Sigmoid colon (tissue), 7 donors: Measurements from ENCODE around the gene OTP. TPM values are rescaled to one million over a fixed set of nuclear protein-coding genes. Genes with fewer than 3 reads are reported as not detected.

Source experiments
- DNase-seq: peaks from one replicate; pipeline ENCODE4 v3.0.0-alpha.2; 2019
- H3K27ac ChIP-seq, 4 donors: fragments of 200-600 bp; sonication (generic); one replicate each; pipeline ENCODE4 v1.5.1; 2016 to 2019; ENCODE audit warnings: mild to moderate bottlenecking in 1 of 4
- H3K27me3 ChIP-seq, 3 donors: fragments of 200-600 bp; sonication (generic); one replicate each; pipeline ENCODE4 v1.5.1; 2019; ENCODE audit warnings: mild to moderate bottlenecking in 1 of 3
- H3K36me3 ChIP-seq, 4 donors: fragments of 200-600 bp; sonication (generic); one replicate each; pipeline ENCODE4 v1.5.1; 2016 to 2019
- H3K4me1 ChIP-seq, 4 donors: fragments of 200-600 bp; sonication (generic); one replicate each; pipeline ENCODE4 v1.5.1; 2017 to 2019
- H3K4me3 ChIP-seq, 4 donors: fragments of 200-600 bp; sonication (generic); one replicate each; pipeline ENCODE4 v1.5.1; 2017 to 2019; ENCODE audit warnings: mild to moderate bottlenecking in 2 of 4, moderate library complexity in 1 of 4
- H3K9me3 ChIP-seq, 4 donors: fragments of 200-600 bp in 3 of 4; sonication (generic) in 3 of 4; one replicate each; pipeline versions ENCODE4 v1.5.1 to v1.6.1; 2013 to 2019
- EP300 ChIP-seq, 4 donors: sonication (generic); formaldehyde crosslinking; IDR thresholded peaks; one replicate each; pipeline ENCODE4 v1.6.1; 2017; ENCODE audit warnings: antibody characterized with exemption in 4 of 4
- POLR2A ChIP-seq, 2 donors: fragments of 450-650 bp; IDR thresholded peaks; one replicate each; pipeline ENCODE4 v1.6.1; 2016; ENCODE audit warnings: antibody characterized with exemption in 2 of 2, mild to moderate bottlenecking in 2 of 2, moderate library complexity in 2 of 2
- POLR2AphosphoS5 ChIP-seq, 4 donors: sonication (generic); formaldehyde crosslinking; IDR thresholded peaks; one replicate each; pipeline ENCODE4 v1.6.1; 2017; ENCODE audit warnings: antibody characterized with exemption in 4 of 4
- WGBS, 2 donors: extraction: QIAGEN DNeasy Blood & Tissue Kit; methylation state at CpG; one replicate each; pipeline ENCODE4 v1.1.7; 2013; 5-methylcytosine and 5-hydroxymethylcytosine counted together
- intact Hi-C: fragments of 100-400 bp; cut with DNase I; formaldehyde crosslinking; loops from one replicate; pipeline ENCODE4 v1.15.1; 2023
- polyA plus RNA-seq, 3 donors: library from polyadenylated mRNA; stranded (reverse); fragments of 200-250 nt; gene quantifications; one replicate each; pipeline ENCODE4 v1.2.3, GENCODE V29; 2013
- total RNA-seq, 4 donors: library from RNA; depleted of rRNA; stranded (reverse); fragments of >200 nt; gene quantifications; one replicate each; pipeline ENCODE4 v1.1.0, GENCODE V29; 2016
- TF ChIP-seq, protein P1 (sequence below), 4 experiments: fragments of 450-650 bp in 3 of 4; fragments of 200-600 bp in 1 of 4; IDR thresholded peaks; one replicate each; pipeline ENCODE4 v1.5.1; 2016 to 2019; ENCODE audit warnings: antibody characterized with exemption in 4 of 4, mild to moderate bottlenecking in 3 of 4, moderate library complexity in 2 of 4
- donor health status: healthy with polysubstance abuse.
- donor health status: Bipolar disorder and iron deficiency.
- donor health status: healthy.

The OTP gene
- total and polyA plus RNA-seq, 7 donors = not detected

DNA sequence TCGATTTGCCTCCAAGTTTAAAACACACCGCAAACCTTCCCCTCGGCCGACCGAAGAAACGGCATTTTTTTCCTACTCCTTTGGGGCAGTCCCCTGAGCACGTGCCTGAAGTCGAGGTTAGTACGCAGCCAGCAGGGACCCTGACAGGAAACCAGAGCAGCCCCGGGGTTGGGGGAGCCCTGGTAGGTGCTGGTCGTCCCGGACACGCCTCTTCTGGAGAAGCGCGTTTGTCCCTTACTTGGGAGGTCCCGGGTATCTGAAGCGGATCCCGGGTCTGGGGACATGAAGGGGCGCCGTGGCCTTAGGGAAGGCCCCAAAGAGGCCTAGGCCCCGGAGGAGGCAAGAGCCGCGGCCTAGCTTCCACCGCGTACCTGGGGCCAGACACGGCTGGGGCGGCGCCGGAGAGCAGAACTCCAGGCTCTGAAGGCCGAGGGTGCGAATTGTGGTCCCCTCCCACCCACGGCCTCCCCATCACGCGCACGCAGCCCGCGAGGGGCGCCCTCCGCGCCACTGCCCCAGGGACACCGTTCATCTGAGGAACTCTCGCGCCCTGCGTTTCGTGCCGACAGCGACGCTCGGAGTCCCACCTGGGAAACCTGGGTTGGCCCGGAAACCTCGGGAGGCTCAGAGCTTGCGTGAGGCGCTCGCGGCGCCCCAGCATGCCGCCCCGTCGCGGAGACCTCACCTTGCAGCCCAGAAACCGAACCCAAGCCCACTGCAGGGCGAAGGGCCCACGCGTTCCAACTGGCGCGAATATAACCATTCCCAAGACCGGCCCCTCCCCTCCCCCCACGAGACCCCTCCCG, 10.4 kb downstream of the OTP start:
- Histone ChIP-seq H3K27ac (no peak overlapping the region), H3K4me3 (no peak overlapping the region), H3K9me3 (no peaks in the 10 kb centered on the region), H3K36me3 (no peaks in the 10 kb centered on the region), H3K4me1 (peaks cover 0 to 36% (median 22%) of the 10 kb centered on the region in 4 donors), H3K27me3 (peaks cover 49 to 93% (median 74%) of the 10 kb centered on the region in 3 donors)
- WGBS, 2 donors = 7 to 20% methylated on average over 69 of the region's 69 CpGs
- no peak for DNase-seq
- no peak for TF ChIP-seq POLR2A (IDR thresholded peaks at IDR 0.05)
- TF ChIP-seq, protein P1, sequence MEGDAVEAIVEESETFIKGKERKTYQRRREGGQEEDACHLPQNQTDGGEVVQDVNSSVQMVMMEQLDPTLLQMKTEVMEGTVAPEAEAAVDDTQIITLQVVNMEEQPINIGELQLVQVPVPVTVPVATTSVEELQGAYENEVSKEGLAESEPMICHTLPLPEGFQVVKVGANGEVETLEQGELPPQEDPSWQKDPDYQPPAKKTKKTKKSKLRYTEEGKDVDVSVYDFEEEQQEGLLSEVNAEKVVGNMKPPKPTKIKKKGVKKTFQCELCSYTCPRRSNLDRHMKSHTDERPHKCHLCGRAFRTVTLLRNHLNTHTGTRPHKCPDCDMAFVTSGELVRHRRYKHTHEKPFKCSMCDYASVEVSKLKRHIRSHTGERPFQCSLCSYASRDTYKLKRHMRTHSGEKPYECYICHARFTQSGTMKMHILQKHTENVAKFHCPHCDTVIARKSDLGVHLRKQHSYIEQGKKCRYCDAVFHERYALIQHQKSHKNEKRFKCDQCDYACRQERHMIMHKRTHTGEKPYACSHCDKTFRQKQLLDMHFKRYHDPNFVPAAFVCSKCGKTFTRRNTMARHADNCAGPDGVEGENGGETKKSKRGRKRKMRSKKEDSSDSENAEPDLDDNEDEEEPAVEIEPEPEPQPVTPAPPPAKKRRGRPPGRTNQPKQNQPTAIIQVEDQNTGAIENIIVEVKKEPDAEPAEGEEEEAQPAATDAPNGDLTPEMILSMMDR (IDR thresholded peaks at IDR 0.05) = no peak
- no peak for TF ChIP-seq POLR2AphosphoS5 (IDR thresholded peaks at IDR 0.05)
- TF ChIP-seq EP300 (IDR thresholded peaks at IDR 0.05) = no peak
- intact Hi-C loops = no loop called here

DNA sequence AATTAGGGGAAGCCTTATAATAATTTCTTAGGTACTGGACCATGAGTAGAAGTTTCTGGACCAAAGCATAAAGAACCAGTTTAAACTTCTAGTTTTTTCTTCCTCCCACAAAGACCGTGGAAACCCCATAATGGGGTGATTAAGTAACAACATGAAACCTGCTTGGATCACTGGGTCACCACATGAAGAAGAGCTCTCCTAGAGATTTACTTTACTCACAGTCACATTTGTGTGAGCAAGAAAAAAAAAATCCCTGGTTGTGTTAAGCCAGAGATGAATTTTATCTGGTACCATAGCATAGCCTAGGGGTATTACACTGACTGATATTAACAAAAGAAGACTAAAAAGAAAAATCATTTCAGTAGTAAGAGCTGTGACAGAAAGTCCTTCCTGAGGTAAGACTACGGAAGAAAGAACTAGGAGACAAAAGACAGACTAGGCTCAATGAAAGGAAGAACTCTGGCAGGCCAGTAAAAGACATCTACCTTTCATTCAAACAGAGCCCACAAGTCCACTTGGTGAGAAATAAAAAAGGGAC, 15.2 kb downstream of the OTP start:
- intact Hi-C loops = no loop called here
- TF ChIP-seq POLR2A (IDR thresholded peaks at IDR 0.05) (no peak), EP300 (IDR thresholded peaks at IDR 0.05) (no peak), POLR2AphosphoS5 (IDR thresholded peaks at IDR 0.05) (no peak)
- TF ChIP-seq, protein P1 (IDR thresholded peaks at IDR 0.05) = no peak
- DNase-seq = no peak

DNA sequence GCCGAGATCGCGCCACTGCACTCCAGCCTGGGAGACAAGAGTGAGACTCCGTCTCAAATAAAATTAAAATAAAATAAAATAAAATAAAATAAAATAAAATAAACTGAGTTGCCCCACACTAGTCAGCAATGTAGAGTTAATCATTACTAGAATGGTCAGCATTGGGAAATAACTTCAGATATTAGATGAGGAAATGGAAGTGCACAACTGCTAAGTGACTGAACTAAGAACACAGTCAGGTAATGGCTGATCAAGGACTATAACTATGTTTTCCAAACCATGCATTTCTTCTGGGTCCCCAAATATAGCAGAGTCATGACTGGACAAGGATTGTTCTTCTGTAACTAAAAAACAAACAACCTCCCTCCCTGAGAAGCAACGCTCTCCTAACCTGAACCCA, 17.1 kb downstream of the OTP start:
- Histone ChIP-seq H3K4me3 (no peak overlapping the region), H3K27me3 (peaks cover 0 to 65% (median 21%) of the 10 kb centered on the region in 3 donors), H3K36me3 (no peaks in the 10 kb centered on the region), H3K4me1 (no peaks in the 10 kb centered on the region), H3K27ac (no peak overlapping the region), H3K9me3 (no peaks in the 10 kb centered on the region)
- DNase-seq = no peak
- intact Hi-C loops = no loop called here
- no peak for TF ChIP-seq POLR2A (IDR thresholded peaks at IDR 0.05)
- TF ChIP-seq POLR2AphosphoS5 (IDR thresholded peaks at IDR 0.05) = no peak
- TF ChIP-seq, protein P1 (IDR thresholded peaks at IDR 0.05) = no peak
- TF ChIP-seq EP300 (IDR thresholded peaks at IDR 0.05) = no peak
- 94 to 95% methylated on average over 5 of the region's 5 CpGs for WGBS, 2 donors

More for the DNA sequence above, 15.2 kb downstream of the OTP start:
- WGBS, 2 donors = 64 to 68% methylated on average over 2 of the region's 2 CpGs
- no peaks in the 10 kb centered on the region for H3K9me3 ChIP-seq
- no peaks in the 10 kb centered on the region for H3K36me3 ChIP-seq
- H3K27me3 ChIP-seq = peaks cover 8 to 83% (median 40%) of the 10 kb centered on the region in 3 donors
- H3K4me3 ChIP-seq = no peak overlapping the region
- peaks cover 0 to 5% (median 2%) of the 10 kb centered on the region in 4 donors for H3K4me1 ChIP-seq
- H3K27ac ChIP-seq = no peak overlapping the region

DNA sequence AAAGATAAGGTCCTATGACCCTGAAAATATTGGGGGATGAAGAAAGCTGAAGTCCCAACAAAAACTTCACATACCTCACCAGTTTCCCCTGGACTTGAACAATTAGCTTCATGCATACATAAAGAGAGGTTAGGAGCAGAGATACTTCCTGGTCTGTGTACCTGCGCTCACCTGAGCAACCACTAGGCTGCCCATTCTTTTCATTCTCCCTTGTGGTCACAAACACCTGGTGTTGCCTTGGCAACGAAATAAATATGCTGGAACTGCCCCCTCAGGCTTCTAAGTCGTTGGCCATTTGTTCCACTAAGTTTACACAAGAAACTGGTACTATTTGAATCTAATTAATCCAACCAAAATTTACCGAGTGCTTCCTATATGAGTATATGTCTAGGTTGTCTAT, 18.1 kb downstream of the OTP start:
- intact Hi-C loops = no loop called here
- Histone ChIP-seq H3K27me3 (peaks cover 0 to 54% (median 20%) of the 10 kb centered on the region in 3 donors), H3K9me3 (no peaks in the 10 kb centered on the region), H3K4me1 (no peaks in the 10 kb centered on the region), H3K36me3 (no peaks in the 10 kb centered on the region), H3K4me3 (no peak overlapping the region), H3K27ac (no peak overlapping the region)
- no peak for DNase-seq
- TF ChIP-seq POLR2AphosphoS5 (IDR thresholded peaks at IDR 0.05) = no peak
- TF ChIP-seq POLR2A (IDR thresholded peaks at IDR 0.05) = no peak
- no peak for TF ChIP-seq EP300 (IDR thresholded peaks at IDR 0.05)
- TF ChIP-seq, protein P1 (IDR thresholded peaks at IDR 0.05) = no peak
- WGBS, 2 donors = 21 to 30% methylated on average over 4 of the region's 4 CpGs
